ENCODE data around the gene KIF25.

GRCh38 chr6:168028181-168028580 lies 30.7 kb downstream of the KIF25 start:
- TF ChIP-seq RARB (CRISPR knock-in tag; IDR thresholded peaks at IDR 0.05) (no peak), ZC3H10 (CRISPR knock-in tag; IDR thresholded peaks at IDR 0.05) (no peak), ZFP3 (CRISPR knock-in tag; IDR thresholded peaks at IDR 0.05) (no peak), SNAI2 (CRISPR knock-in tag; IDR thresholded peaks at IDR 0.05) (no peak), TCF4 (CRISPR knock-in tag; IDR thresholded peaks at IDR 0.05; ENCODE audit: borderline replicate concordance) (no peak), CREB5 (CRISPR knock-in tag; IDR thresholded peaks at IDR 0.05; ENCODE audit: low read depth) (no peak), PATZ1 (CRISPR knock-in tag; IDR thresholded peaks at IDR 0.05; ENCODE audit: borderline replicate concordance) (no peak)
